Adipocyte (in vitro differentiated cells): ENCODE data around the gene ANKRD13B.
A peak's percentile ranks its signal among the peaks of the same experiment; 100 is the strongest.

Experiments
- DNase-seq: peaks from one replicate; pipeline ENCODE4 v3.0.0-alpha.2; 2015; ENCODE audit warnings: low read depth
- H3K27me3 ChIP-seq: replicated peaks from 2 replicates; pipeline ENCODE4 v1.7.0; 2013; ENCODE audit warnings: mild to moderate bottlenecking, low read length, moderate library complexity; ENCODE audit not compliant: control insufficient read depth, insufficient read depth
- H3K36me3 ChIP-seq: 2 replicates; pipeline ENCODE4 v1.7.0; 2013; ENCODE audit warnings: low read length, mild to moderate bottlenecking, moderate library complexity; ENCODE audit not compliant: control insufficient read depth, insufficient read depth, severe bottlenecking
- H3K4me1 ChIP-seq: 2 replicates; pipeline ENCODE4 v1.7.0; 2013; ENCODE audit warnings: mild to moderate bottlenecking, low read length, moderate library complexity; ENCODE audit not compliant: control insufficient read depth, insufficient read depth
- H3K4me3 ChIP-seq: 2 replicates; pipeline ENCODE4 v1.7.0; 2013; ENCODE audit warnings: mild to moderate bottlenecking, low read length, moderate library complexity
- H3K9ac ChIP-seq: 2 replicates; pipeline ENCODE4 v1.7.0; 2013; ENCODE audit warnings: mild to moderate bottlenecking, low read length, moderate library complexity
- H3K9me3 ChIP-seq: 2 replicates; pipeline ENCODE4 v1.7.0; 2013; ENCODE audit warnings: mild to moderate bottlenecking, low read length, moderate library complexity; ENCODE audit not compliant: control insufficient read depth

ANKRD13B gene

DNA sequence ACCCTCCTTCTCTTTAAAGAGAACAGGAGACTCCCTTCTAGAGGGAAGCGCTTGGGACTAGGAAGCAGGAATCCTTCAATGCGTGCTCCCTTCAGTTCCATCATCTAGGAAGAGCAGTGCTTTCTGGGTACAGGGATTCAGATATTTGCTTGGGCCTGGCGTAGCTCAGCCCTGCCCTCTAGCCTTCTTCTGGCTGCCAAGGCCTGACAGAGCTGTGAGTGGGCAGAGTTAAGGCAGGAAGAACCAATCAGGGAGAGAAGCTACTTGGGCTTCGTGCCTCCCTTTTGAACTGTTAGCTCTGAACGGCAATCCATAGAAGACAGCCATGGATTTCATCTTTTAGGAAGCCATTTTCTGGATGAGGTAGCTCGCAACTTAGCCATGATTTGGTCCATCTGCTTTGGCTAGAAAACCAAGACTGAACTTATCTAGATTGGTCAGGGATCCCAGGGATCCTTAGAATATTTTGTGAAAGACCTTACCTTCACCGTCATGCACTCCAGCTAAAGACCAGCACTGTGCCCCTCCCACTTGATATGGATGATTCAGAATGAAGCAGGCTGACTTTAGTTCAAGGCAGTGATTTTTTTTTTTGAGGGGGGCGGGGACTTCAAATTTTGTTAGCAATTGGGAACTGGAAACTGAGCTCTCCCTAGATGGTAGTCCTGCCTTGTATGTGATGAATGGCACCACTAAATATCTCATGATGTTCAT is 32.3 kb downstream of the ANKRD13B start:
- Histone ChIP-seq H3K9ac (no peak overlapping the region), H3K27me3 (no peaks in the 10 kb centered on the region), H3K4me3 (no peak overlapping the region), H3K4me1 (peaks cover 14% of the 10 kb centered on the region), H3K36me3 (no peaks in the 10 kb centered on the region), H3K9me3 (no peaks in the 10 kb centered on the region)
- DNase-seq = no peak

DNA sequence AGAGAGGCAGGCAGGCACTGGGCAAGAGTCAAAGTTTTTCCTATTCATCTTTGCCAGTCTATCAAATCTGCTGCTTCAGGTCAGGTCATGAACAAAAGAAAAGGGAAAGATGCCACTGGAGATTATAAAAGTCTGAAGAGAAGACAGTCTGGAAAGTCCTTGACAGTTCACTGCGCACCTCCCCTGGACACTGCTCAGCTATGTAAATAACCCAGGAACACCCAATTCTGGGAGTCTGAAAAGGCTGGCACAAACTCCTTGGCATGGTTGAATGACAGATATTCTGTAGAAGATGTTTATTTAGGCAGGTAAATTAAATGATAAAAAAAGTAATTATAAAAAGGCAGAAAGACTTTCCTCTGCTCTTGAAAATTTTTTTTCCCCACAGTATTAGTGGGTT is 35.0 kb downstream of the ANKRD13B start:
- H3K27me3 ChIP-seq = no peaks in the 10 kb centered on the region
- peaks cover 6% of the 10 kb centered on the region for H3K4me1 ChIP-seq
- H3K36me3 ChIP-seq = peaks cover 22% of the 10 kb centered on the region
- H3K9me3 ChIP-seq = no peaks in the 10 kb centered on the region
- DNase-seq = no peak
- H3K4me3 ChIP-seq = no peak overlapping the region
- H3K9ac ChIP-seq = no peak overlapping the region

DNA sequence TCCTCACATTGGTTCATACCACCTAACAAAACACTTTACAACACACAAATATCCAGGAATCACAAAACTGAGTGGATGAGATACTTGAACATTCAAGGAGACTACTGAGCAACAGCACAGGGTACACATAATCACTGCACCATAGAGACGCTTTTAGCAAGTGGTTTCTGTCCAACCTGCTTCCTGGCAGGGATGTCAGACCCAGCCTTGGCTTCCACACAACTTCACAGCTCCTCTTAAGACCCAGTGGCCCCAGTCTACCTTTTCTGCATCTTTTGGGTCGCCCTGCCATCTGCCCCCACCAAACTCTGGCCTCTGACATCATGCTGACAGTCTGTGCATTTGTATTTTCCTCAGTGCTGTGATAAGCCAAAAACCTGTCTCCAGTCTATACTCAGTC is 35.7 kb downstream of the ANKRD13B start:
- no peak overlapping the region for H3K4me3 ChIP-seq
- peaks cover 22% of the 10 kb centered on the region for H3K36me3 ChIP-seq
- H3K27me3 ChIP-seq = no peaks in the 10 kb centered on the region
- H3K4me1 ChIP-seq = peaks cover 4% of the 10 kb centered on the region
- no peak for DNase-seq
- no peak overlapping the region for H3K9ac ChIP-seq
- no peaks in the 10 kb centered on the region for H3K9me3 ChIP-seq

DNA sequence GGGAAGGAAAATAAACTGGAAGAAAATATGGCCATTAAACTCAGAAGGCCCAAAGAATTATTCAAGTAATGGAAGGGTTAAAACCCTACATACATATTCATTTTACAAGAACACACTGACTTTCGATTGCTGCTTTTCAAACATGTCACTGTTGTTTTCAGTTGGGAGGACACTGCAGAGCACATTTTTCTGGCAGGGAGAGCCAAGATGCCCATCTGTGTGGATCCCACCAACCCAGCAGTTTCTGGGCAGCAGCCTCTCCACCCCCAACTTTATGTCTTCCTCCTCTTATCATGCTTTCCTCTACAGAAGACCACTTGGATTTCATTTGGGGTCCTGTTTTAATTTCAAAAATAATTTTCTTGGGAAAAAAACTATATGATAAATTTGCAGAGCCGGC is 36.9 kb downstream of the ANKRD13B start:
- Histone ChIP-seq H3K9ac (no peak overlapping the region), H3K4me3 (no peak overlapping the region), H3K27me3 (no peaks in the 10 kb centered on the region), H3K4me1 (peaks cover 4% of the 10 kb centered on the region), H3K36me3 (peaks cover 27% of the 10 kb centered on the region), H3K9me3 (no peaks in the 10 kb centered on the region)
- no peak for DNase-seq

DNA sequence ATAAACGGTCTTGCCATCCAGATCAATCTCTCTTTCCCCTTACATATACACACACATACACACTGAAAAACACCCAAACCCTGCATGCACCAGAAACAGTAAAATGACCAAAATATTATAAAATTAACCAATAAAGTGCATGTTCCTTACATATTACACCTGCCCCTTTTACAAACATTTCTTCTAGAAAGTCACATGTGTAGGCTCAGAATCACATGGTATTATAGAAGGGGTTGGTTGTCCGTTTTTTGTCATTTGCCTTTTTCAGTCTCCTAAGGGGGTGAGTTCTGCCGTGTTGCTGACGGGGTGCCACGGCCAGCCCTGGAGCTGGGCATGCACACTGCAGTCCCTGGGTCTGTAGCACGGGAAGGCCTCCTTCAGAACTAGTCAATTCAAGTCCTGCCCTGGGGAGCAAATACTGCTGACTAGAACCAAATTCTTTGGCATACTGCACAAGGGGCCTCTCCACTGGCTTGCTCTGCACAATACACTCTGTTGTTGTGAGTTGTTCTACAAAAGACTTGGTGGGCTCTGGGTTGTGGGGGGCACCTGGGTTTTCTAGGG is 37.8 kb downstream of the ANKRD13B start:
- peaks cover 4% of the 10 kb centered on the region for H3K4me1 ChIP-seq
- no peak for DNase-seq
- no peaks in the 10 kb centered on the region for H3K9me3 ChIP-seq
- no peaks in the 10 kb centered on the region for H3K27me3 ChIP-seq
- peaks cover 33% of the 10 kb centered on the region for H3K36me3 ChIP-seq
- H3K9ac ChIP-seq = no peak overlapping the region
- H3K4me3 ChIP-seq = no peak overlapping the region

DNA sequence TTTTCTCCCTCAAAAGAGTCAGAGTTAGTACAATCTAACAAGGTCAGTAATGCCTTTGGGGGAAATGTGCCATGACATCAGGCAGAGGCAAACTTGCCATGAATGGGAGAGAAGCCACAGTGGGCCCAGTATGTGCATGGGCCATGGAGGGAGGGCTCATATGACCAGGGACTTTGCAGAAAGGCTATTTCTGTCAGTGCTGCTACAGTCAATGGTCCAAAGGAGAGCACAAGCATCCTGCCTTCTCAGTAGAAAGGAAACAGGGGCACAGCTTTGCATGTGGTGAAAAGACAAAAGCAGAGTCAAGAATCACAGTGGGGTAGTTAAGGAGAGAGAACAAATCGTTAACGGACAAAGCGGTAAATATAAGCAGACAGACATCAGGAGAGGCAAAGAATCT is 41.0 kb downstream of the ANKRD13B start:
- Histone ChIP-seq H3K36me3 (peaks cover 44% of the 10 kb centered on the region), H3K9ac (no peak overlapping the region), H3K4me3 (no peak overlapping the region), H3K27me3 (no peaks in the 10 kb centered on the region), H3K4me1 (peaks cover 4% of the 10 kb centered on the region), H3K9me3 (no peaks in the 10 kb centered on the region)
- no peak for DNase-seq

DNA sequence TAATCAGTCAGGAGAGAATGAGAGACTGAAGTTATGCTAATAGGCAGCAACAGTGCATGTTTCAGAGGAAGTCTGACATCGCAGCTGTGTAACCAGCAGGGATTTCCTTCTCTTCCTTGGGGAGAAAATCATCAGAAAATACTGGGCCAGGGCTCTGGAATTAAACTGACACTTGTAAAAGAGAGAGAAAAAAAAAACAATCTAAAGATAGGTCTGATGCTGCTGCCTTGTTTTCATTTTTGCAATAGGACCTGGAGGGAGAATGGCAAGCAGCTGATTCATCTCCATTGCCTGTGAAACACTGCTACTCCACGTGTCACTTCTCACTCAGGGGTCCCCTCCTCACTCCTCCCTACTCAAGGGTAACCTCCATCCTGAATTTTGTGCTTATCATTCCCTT is 47.5 kb downstream of the ANKRD13B start:
- DNase-seq = peak; percentile 72
- Histone ChIP-seq H3K36me3 (peaks cover 13% of the 10 kb centered on the region), H3K4me1 (peaks cover 60% of the 10 kb centered on the region), H3K9me3 (no peaks in the 10 kb centered on the region), H3K9ac (peak overlapping the region; percentile 66), H3K27me3 (no peaks in the 10 kb centered on the region), H3K4me3 (no peak overlapping the region)

DNA sequence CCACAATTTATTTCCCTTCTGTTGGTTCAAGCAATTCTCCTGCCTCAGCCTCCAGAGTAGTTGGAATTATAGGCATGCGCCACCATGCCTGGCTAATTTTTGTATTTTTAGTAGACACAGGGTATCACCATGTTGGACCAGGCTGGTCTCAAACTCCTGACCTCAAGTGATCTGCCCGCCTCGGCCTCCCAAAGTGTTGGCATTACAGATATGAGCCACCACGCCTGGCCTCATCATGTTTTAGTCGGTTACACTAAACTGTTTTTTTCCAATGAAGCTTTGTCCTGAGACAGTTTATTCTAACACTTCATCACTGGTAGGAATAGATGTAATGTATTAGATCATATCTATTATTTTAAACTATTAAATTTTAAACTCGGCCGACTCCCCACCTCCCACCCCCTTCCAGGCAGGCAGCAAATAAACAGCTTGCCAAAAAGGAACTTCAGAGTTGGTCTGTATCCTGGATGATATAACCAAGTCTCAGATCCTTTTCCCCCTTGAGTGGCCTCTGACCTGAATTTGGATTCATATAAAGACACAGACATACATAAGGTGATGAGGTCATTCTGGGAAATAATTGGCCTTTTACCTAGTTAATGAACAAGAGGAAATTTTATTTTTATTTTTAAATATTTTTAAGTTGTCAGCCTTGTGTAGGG is 48.2 kb downstream of the ANKRD13B start:
- DNase-seq = no peak
- Histone ChIP-seq H3K4me3 (no peak overlapping the region), H3K27me3 (no peaks in the 10 kb centered on the region), H3K9ac (peak overlapping the region; percentile 66), H3K9me3 (no peaks in the 10 kb centered on the region), H3K4me1 (peaks cover 64% of the 10 kb centered on the region), H3K36me3 (peaks cover 7% of the 10 kb centered on the region)

DNA sequence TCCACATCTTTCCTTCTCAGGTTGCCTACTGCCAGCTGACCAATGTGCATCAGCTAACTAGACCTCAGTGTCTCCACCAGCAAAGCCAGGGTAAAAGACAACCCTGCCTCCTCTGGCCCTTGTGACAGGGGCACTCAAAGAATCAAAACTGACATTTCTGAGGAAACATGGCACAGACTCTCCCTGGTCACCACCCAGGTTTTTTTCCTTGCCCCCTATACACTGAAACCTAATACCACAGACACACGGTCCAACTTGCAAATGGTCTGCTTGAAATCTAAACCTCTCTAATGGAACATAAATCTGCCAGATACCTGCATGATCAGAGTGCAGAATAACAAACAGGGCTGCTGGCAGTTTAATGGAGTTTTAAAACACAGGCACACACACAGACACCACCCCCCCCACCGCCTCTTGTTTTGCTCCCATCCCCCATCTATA is 49.3 kb downstream of the ANKRD13B start:
- H3K4me1 ChIP-seq = peaks cover 68% of the 10 kb centered on the region
- DNase-seq = no peak
- H3K27me3 ChIP-seq = no peaks in the 10 kb centered on the region
- peak overlapping the region; percentile 51 for H3K9ac ChIP-seq
- no peak overlapping the region for H3K4me3 ChIP-seq
- H3K36me3 ChIP-seq = no peaks in the 10 kb centered on the region
- no peaks in the 10 kb centered on the region for H3K9me3 ChIP-seq

DNA sequence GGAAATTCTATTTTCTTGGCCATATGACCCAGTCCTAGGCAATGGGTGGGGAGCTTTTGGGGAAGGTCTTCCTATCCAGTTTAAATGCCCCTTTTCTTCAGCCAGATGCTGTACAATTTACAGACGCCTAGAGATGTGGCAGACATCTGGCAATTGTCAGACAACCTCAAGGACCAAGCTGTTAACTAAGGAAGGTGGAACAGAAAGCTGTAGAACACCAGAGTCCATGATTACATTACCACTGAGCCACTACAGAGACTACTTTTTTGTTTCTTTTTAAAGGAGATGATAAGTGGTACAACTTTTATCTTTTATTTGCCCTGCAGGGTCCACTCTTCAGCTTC is 50.9 kb downstream of the ANKRD13B start:
- no peak overlapping the region for H3K4me3 ChIP-seq
- H3K4me1 ChIP-seq = peaks cover 68% of the 10 kb centered on the region
- peaks cover 7% of the 10 kb centered on the region for H3K36me3 ChIP-seq
- no peak for DNase-seq
- peak overlapping the region; percentile 43 for H3K9ac ChIP-seq
- no peaks in the 10 kb centered on the region for H3K27me3 ChIP-seq
- H3K9me3 ChIP-seq = no peaks in the 10 kb centered on the region

DNA sequence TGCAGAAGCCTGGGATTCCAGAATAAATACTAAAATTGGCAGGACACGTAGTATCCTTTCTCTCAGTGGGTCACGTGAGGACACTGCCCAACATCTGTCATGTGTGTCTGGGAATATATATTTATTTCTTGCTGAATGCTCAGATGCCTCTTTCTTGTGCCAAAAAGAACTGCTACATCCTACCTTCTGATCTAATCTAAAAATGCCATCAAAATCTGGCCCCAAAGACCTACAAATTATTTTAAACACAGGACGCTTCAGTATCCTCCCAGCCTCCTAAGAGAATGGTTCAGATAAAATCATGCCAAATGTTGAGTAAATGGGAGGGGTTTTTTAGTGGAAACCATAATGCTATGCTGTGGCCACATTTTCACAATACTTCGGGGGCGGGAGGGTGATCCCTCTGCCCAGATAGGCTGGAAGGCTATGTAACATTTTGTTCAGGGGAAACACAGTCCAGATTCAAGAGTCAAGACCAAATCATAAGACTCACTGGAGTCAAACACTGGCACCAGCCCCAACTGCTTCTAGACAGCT is 52.7 kb downstream of the ANKRD13B start:
- DNase-seq = peak; percentile 94
- H3K9me3 ChIP-seq = no peaks in the 10 kb centered on the region
- peak overlapping the region; percentile 76 for H3K9ac ChIP-seq
- peaks cover 57% of the 10 kb centered on the region for H3K4me1 ChIP-seq
- peaks cover 7% of the 10 kb centered on the region for H3K36me3 ChIP-seq
- H3K4me3 ChIP-seq = peak overlapping the region; percentile 43
- H3K27me3 ChIP-seq = no peaks in the 10 kb centered on the region
